Measurements from ENCODE around the gene CARD11.

DNA sequence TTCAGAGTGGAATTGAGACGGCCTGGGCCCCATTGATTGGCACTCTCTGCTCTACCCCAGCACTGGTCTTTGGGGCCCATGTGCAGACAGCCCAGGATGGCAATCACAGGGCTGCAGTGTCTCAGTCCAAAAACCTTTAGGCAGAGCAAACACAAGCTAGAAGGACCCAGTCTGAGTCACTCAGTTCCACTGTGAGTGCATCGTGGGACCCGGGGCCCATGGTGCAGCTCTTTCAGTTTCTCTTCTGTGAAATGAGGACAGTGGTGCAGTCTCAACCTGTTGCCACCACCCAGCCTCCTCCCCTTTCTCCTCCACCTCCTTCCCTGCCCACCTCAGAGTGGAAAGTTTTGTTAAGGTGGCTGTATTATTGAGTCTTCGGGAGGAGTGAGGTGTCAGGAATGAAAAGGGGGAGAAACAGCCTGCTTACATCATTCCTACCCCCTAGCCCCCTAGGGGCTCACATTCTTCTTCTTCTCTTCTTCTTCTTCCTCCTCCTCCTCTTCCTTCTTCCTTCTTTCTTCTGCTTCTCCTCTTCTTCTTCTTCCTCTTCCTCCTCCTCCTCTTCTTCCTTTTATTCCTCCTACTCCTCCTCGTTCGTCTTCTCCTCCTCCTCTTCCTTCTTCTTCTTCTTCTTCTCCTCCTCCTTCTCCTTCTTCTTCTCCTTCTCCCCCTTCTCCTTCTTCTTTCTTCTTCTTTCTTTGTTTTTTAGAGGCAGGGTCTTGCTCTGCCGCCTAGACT, 19.5 kb upstream of the CARD11 start:
- TF ChIP-seq GABPA (IDR thresholded peaks at IDR 0.05; ENCODE audit: low read depth) (no peak), TEAD4 (IDR thresholded peaks at IDR 0.05; ENCODE audit: borderline replicate concordance, insufficient read depth) (no peak), CTCF (IDR thresholded peaks at IDR 0.05) (no peak), FOSL2 (IDR thresholded peaks at IDR 0.05; ENCODE audit: borderline replicate concordance, low read depth) (no peak), USF1 (IDR thresholded peaks at IDR 0.05; ENCODE audit: borderline replicate concordance, low read depth) (no peak), POLR2AphosphoS5 (IDR thresholded peaks at IDR 0.05; ENCODE audit: low read depth, low read length) (no peak), YY1 (IDR thresholded peaks at IDR 0.05; ENCODE audit: low read depth) (no peak), EP300 (IDR thresholded peaks at IDR 0.05; ENCODE audit: borderline replicate concordance in 1 of 2, low read depth in 1 of 2, low read length in 1 of 2) (no peak), IRF3 (IDR thresholded peaks at IDR 0.05; ENCODE audit: low read depth, low read length) (no peak), TCF12 (IDR thresholded peaks at IDR 0.05) (no peak), CHD2 (IDR thresholded peaks at IDR 0.05; ENCODE audit: low read length, partially characterized antibody) (no peak), TAF1 (IDR thresholded peaks at IDR 0.05; ENCODE audit: borderline replicate concordance, low read depth, low read length) (no peak)
- TF ChIP-seq, protein P1, sequence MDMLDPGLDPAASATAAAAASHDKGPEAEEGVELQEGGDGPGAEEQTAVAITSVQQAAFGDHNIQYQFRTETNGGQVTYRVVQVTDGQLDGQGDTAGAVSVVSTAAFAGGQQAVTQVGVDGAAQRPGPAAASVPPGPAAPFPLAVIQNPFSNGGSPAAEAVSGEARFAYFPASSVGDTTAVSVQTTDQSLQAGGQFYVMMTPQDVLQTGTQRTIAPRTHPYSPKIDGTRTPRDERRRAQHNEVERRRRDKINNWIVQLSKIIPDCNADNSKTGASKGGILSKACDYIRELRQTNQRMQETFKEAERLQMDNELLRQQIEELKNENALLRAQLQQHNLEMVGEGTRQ (IDR thresholded peaks at IDR 0.05; ENCODE audit: borderline replicate concordance, low read depth, low read length): no peak

Measured in SK-N-SH (cell line).